ENCODE measurements around the gene GLYATL3.
"Not testable (repeated sequence)": the region's sequence is repeated elsewhere in the genome, so short reads cannot be mapped to it uniquely, and the experiment has no call there.

The GLYATL3 gene

DNA sequence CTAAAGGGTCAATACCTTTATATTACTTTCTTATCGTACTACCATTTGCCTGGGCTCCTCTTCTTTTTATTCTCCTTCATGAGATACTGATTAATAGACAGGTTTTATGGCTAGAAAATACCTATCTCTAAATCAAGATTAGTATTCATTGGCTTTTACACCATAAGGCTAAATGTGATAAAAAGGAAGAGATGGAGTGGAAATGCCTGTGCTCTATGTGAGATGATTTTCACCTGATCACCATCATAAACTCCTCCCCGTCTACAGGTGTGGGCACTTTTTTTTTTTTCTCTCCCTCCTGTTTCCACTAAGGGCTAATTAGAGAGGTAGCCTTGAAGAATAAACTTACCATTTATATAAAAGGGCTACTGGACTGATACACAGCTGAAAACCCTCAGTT, at the start of gene GLYATL3:
Gene GLYATL3 (plus strand): TSS at position 301 of the 400 bp plus-strand sequence. CDS start 12,068 bp downstream, outside the sequence.
- no peak for DNase-seq

DNA sequence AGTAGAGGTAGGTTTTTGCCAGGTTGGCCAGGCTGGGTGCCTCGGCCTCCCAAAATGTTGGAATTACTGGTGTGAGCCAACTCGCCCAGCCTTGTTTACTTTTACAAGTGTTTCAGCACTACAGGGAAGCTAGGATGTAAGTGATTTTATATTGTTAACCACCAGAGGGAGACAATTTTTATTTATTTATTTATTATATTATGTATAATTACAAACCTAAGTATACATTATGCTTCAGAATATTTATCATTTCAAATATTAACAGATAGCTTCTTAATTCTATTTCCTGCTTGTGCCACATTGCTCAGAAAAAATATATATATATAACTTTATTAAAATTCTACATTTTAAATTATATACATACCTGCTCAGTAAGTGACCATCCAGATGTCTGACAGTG, 46.5 kb upstream of the GLYATL3 start:
- DNase-seq: no peak

DNA sequence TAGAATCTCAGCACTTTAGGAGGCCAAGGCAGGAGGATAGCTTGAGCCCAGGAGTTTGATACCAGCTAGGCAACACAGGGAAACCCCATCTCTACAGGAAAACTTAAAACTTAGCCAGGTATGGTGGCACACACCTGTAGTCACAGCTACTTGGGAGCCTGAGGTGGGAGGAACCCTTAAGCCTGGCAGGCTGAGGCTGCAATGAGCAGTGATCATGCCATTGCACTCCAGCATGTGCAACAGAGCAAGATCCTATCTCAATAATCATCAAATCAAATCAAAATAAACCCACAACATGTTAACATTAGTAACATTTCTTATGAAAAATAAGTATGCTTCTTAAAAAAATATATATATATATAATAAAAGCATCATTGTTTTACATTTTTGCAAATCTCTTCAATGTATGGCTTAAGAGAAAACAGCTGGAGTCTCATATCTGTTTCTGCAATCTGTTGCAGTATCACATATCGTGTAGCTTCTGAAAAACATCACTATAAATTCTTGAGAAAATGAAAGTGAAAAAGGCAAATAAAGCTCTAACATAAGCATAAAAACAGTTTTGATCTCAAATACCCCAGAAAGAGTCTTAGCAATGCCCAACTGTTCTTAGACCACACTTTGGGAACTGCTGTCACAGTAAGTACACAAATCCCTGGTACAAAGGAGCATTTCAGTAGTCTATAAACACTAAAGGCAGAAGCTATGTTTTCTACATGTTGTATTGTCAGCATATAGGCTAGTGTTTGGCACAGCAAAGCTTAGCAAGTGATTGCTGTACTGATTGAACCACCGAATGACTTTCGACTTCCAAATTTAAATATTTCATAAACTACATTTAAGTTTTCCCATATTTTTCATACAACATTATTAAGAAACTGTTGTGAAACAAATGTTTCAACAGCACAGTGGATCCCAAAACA, 44.7 kb upstream of the GLYATL3 start:
- DNase-seq: no peak

DNA sequence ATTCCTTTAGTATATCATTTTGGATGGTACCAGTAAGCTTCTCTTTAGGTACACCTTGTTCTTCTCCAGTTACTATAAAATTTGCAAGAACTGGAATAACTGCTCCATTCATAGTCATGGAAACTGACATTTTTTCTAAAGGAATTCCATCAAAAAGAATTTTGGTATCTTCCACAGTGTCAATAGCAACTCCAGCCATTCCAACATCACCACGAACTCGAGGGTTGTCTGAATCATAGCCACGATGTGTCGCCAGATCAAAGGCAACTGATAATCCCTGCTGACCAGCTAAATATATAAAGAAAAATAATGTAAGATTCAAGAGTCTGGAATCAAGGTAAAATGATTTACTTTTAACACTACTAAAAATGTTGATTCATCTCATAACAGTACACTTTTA, 42.0 kb upstream of the GLYATL3 start:
- no peak for DNase-seq

DNA sequence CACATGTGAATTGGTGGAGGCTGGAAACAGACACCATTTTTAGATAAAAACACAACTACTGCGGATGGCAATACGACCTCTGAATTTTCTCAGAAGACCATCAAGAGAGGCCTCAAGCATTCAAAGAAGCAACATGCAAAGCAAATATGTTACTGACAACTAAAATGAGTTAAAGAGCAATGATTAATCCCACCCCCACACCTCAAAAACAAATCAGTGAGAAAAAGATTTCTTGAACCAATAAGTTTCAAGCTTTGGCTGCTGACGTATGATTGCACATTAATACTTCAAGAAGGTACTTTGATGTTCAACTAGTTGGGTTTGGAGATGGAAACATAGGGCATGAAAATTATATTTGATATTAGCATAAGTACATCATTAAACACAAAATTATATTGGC, 37.7 kb upstream of the GLYATL3 start:
- DNase-seq: no peak

DNA sequence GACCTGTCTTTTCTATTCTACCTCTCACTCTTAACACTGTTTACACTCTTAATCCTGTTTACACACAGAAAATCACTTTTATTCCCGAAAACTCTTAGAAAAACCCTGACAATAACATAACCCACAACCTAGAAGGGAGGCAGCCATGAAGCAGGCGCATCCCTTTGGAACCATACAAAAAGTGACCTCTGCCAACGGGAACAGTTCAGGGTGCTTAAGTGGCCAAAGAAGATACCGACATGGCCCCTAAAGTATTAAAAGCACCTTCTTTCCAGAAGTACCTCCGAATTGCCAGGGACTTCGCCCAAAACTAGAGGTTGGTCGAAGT, 37.2 kb upstream of the GLYATL3 start:
- no peak for DNase-seq

DNA sequence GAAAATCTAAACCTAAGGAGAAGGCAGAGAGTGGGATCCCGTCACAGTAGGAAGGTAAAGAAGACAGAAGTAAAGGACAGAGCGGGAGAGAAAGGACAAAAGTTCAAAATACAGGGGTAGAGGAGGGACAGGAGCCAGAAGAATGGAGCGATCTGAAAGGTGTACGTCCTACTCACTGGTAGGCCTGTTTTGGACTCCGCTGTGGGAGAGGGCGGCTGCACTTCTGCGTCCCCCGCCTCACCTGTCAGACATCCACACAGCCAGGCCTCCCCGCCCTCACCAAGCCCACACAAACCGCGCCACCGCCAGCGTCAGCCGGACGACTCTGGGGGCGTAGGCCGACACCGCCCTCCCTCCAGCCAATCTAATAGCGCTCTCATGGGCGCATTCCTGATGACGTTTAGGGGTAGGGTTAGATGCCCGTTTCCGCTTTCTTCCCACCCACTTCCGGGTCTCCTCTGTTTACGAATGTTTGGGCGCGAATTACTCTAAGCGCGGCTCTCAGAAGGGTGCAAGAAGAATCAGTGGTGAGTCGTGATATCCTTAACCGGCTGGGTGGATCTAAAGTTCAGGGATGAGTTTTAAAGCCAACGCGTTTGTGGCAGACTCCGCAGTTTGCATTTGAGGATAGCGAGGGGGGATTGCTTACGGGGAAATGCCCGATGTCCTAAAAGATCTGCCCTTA, 36.7 kb upstream of the GLYATL3 start, which contains the start of the genes CENPQ and MMUT:
Gene CENPQ (plus strand): TSS at position 444 of the 685 bp plus-strand sequence. CDS start 6,807 bp downstream, outside the sequence.
Gene MMUT (minus strand): TSS at position 327 of the 685 bp plus-strand sequence. CDS start 3,787 bp downstream, outside the sequence.
- peak; percentile 97 for DNase-seq

DNA sequence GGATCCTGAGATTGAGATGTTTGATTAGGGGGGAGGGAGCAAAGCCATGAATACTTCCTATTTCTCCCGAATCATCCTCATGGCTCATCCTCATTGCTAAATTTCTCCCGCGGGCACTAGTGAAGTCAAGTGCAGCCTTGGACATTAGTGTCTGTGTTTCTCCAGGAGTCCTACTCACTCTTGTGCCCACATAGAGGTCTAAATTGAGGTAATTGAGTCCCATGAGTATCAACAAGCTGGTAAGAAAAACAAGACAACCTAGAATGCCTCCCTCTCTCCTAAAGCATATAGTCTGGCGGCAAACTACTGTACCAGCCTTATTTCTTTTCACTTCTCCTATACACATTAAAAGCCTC, 36.1 kb upstream of the GLYATL3 start:
- no peak for DNase-seq

DNA sequence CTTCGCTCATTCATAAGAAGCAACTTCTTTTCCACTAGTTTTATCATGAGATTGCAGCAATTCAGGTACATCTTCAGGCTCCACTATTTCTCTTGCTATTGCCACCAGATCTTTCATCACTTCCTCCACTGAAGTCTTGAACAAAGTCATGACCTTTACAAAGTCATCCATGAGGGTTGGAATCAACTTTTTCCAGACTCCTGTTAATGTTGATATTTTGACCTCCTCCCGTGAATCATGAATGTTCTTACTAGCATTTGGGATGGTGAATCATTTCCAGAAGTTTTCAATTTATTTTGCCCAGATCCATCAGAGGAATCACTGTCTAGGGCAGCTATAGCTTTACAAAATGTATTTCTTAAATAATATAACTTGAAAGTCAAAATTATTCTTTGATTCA, 35.0 kb upstream of the GLYATL3 start:
- no peak for DNase-seq

DNA sequence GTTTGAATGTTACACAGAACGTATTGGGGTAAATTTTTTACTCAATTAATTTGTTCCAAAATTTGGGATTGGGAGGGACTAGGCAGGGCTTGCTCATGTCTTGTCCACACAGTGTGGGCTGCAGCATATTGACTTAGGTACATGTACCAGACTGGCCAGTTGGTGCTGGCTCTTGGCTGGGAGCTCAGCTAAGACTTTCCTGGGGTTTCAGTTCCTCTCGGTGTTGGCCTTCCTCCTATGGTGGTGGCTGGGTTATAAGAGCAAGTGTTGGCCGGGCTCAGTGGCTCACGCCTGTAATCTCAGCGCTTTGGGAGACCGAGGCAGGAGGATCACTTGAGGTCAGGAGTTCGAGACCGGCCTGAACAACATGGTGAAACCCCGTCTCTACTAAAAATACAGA, 31.7 kb upstream of the GLYATL3 start:
- DNase-seq: no peak

DNA sequence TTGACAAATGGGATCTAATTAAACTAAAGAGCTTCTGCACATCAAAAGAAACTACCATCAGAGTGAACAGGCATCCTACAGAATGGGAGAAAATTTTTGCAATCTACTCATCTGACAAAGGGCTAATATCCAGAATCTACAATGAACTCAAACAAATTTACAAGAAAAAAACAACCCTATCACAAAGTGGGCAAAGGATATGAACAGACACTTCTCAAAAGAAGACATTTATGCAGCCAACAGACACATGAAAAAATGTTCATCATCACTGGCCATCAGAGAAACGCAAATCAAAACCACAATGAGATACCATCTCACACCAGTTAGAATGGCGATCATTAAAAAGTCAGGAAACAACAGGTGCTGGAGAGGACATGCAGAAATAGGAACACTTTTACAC, 23.2 kb upstream of the GLYATL3 start:
- not testable (repeated sequence) for DNase-seq

DNA sequence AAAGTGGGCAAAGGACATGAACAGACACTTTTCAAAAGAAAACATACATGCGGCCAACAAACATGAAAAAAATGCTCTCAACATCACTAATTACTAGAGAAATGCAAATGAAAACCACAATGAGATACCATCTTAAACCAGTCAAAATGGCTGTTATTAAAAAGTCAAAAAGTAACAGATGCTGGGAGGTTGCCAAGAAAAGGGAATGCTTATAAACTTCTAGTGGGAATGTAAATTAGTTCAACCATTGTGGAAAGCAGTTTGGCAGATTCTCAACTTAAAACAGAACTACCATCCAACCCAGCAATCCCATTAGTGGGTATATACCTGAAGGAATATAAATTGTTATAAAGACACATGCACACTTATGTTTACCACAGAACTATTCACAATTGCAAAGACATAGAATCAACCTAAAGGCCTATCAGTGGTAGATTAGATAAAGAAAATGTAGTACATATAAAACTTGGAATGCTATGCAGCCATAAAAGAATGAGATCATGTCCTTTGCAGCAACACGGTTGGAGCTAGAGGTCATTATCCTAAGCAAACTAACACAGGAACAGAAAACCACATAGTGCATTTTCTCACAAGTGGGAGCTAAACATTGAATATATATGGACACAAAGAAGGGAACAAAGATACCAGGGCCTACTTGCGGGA, 20.3 kb upstream of the GLYATL3 start:
- no peak for DNase-seq

DNA sequence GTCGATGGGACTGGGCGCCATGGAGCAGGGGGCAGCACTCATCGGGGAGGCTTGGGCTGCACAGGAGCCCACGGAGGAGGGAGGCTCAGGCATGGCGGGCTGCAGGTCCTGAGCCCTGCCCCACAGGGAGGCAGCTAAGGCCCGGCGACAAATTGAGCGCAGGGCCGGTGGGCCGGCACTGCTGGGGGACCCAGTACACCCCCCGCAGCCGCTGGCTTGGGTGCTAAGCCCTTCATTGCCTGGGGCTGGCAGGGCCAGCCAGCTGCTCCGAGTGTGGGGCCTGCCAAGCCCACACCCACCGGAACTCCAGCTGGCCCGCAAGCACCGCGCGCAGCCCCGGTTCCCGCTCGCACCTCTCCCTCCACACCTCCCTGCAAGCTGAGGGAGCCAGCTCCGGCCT, 17.9 kb upstream of the GLYATL3 start:
- DNase-seq: not testable (repeated sequence)

DNA sequence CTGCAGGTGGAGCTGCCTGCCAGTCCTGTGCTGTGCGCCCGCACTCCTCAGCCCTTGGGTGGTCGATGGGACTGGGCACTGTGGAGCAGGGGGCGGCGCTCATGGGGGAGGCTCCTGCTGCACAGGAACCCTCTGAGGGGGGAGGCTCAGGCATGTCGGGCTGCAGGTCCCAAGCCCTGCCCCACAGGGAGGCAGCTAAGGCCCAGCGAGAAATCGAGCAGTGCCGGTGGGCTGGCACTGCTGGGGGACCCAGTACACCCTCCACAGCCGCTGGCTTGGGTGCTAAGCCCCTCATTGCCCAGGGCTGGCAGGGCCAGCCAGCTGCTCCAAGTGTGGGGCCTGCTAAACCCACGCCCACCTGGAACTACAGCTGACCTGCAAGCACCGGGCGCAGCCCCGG, 16.3 kb upstream of the GLYATL3 start:
- not testable (repeated sequence) for DNase-seq

DNA sequence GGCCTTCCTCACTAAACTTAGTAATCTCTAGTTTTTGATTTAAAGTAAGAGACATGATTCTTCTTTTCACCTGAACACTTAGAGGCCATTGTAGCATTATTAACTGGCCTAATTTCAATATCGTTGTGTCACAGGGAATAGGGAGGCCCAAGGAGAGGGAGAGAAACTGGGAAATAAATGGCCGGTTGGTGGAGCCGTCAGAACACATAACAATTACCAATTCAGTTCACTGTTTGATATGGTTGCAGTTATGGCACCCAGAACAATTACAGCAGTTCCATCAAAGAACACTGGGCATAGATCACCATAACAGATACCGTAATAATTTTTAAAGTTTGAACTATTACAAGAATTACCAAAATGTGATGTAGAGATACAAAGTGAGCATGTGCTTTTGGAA, 9.1 kb upstream of the GLYATL3 start:
- DNase-seq: no peak

DNA sequence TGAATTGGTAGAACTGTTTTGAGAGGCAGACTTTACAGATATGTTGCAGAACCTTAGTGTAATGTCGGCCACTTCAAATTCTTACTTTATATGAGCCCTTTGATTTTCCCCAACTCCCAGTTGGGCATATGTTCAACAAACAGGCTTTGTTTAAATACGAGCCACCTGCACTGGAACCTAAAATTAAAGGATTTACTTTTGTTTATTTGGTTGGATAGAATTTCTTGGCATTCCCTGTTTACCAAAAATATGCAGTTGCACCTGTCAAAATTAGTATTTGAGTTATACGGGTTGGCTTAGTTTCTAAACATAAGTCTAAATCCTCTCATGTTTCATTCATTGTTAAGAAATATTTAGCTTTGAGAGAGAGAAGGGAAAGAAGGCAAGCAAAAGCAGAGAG, 2.4 kb upstream of the GLYATL3 start:
- DNase-seq: peak; percentile 69

DNA sequence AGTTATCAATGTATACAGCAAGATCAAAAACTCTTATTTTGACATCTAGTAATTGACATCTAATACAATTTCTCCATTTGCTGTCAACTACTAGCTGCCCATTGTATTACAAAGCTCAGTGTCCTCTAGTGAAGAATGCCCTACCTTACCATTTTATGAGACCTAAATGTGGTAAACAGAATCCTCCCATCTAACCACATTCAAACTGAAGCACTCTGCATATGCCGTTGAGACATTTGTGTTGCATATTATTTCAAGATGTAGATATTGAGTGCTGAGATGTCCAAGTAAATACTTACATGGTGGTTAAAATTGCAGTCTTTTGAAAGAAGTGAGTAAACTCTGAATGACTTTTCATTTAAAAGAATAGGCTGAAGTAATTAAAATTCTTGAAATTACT, 597 bp upstream of the GLYATL3 start:
- no peak for DNase-seq

DNA sequence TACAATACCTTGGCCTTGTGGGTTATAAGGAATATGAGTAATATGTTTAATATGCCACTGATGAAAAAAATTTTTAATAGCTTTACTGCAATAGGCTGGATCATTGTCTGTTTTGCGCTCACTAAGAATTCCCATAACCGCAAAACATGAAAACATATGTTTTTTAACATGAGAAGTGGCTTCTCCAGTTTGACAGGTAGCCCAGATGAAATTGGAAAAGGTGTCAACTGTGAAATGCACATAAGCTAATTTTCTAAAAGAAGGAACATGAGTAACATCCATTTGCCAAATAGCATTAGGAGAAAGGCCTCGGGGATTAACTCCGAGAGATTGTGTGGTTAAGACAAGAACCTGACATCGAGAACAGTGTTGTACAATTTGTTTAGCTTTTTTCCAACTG, 4.9 kb downstream of the GLYATL3 start:
- DNase-seq: no peak

DNA sequence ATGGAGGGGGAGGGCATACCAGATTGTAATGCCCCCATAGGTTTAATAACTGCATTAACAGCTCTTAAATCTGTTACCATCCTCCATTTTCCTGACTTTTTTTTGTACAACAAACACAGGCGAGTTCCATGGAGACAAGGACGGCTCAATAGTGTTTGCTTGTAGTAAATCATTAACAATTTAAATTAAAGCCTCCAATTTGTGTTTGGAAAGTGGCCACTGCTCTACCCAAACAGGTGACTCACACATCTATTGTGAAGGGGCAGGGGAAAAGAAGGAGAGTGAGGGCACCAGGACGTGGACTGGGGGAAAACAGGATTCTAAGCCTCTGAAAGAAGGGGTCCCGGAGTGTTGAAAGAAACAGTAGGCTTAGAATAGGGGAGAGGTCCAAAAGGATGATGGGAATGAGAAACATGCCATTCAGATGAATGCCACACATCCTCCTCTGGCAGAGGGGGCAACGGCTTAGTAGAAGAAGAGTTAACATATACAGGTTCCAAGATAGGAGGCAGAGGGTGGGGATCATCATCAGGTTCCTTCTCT, 6.9 kb downstream of the GLYATL3 start:
- DNase-seq: no peak

DNA sequence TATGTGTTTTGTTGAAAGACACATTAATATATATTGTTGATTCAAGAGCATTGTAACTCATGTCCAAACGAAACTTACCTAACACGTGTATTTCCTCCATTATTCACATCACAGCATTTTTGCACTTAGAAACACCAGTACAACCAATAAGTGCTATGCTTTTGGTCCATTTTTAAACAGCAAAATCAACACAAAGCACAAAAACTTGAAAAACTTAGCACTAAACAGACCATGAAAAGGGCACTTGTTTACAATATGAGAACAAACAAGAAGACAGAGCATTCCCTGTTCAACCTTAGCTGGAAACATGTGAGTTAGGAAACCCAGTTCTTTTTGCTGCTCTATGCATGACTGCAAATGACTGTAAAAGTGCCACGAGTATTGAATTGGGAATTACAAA, 9.6 kb downstream of the GLYATL3 start:
- no peak for DNase-seq

DNA sequence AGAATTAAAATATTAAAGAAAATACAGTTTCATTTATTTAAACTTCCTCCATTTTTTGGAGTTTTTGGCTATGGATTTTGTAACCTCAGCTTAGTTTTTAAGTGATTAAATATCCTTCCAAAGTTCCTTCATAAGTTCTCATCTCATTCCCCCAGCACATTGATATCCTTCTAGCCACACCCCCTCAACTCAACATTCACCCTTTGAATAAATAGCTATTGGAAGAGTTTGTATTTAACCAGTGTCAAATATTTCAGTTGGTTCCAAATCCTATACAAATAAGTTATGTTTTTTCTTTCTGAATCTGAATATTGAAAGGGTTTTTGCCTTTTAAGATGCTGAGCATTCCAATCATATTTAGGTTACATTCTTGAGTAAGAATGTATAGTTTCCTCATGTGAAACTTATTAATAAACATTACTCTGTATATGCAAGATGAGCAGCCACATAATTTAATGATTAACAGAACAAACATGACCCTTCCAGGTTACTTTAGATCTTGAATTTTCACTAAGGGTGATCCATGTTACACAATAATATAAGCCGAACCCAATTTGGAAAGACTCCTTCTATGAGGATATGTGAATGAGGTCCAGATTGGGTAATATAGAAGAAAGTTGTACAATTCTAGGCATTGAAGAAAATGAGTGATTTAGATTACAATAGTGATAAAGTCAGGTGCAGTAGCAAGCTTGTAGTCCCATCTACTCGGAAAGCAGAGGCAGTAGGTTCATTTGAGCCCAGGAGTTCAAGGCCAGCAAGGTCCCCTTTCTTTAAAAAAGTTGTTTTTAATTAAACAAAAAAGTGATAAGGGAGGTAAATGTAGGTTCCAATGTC, 13.6 kb downstream of the GLYATL3 start:
- no peak for DNase-seq
